ENCODE measurements around the gene AGAP1. TPM values are rescaled to one million over a fixed set of nuclear protein-coding genes. Genes with fewer than 3 reads are reported as not detected.

The AGAP1 gene
- total RNA-seq, 3 donors from 2014 or later = 1.9 to 2.6 (median 2.1) TPM

DNA sequence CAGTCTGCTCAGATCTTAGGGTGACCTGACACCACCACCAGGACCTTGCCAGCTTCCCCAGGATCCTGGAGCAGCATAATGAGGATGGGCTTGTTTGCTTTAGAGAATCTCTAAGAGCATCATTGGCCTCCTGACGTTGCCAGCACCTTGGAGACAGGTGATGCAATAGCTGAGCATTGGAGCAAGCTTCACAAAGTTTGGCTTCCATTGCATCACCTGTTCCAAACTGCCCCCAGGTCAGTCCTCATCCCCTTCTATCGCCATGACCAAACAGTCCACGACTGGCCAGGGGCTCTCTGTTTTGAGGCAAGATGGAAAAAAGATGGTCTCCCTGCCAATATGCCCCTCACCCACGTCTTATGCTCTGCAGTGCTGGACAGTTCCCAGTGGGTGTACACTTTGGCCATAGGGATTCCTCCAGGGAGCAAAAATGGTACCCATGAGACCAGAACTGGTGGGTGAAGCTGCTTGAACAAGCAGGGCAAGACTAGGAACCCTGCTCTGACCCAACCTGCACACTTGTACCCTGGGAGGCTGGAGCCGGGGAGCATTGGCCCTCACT lies 22.6 kb upstream of the AGAP1 start:
- Mint-ChIP-seq H3K4me1 (ENCODE audit: low read depth) (no peaks in the 10 kb centered on the region), H3K9me3 (peaks cover 4% of the 10 kb centered on the region), H3K36me3 (ENCODE audit: insufficient read depth) (no peaks in the 10 kb centered on the region), H3K4me3 (no peak overlapping the region), H3K27me3 (ENCODE audit: low read depth) (peaks cover 5% of the 10 kb centered on the region)
- DNase-seq (no peak), ATAC-seq (no peak)

DNA sequence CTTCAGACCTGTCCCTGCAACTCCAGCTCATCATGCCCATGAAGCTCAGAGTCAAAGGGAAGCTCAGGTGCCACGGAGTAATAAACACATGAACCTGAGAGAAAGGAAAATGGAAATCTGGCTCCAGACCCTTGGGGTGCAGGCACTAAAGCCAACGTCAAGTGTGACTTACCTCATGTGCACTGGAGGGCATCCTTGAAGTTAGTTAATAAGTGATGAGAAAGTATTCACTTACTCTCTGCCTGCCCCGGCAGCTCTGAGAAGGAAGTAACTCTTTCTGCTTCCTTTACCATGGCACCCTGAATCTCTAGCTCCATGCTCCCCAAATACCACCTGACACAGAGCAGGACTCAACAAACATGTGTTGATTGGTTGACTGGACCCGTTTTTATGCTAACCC lies 21.4 kb upstream of the AGAP1 start:
- no peak overlapping the region for H3K4me3 Mint-ChIP-seq
- H3K4me1 Mint-ChIP-seq (ENCODE audit: low read depth) = no peaks in the 10 kb centered on the region
- ATAC-seq = no peak
- H3K9me3 Mint-ChIP-seq = peaks cover 4% of the 10 kb centered on the region
- no peaks in the 10 kb centered on the region for H3K36me3 Mint-ChIP-seq (ENCODE audit: insufficient read depth)
- H3K27me3 Mint-ChIP-seq (ENCODE audit: low read depth) = peaks cover 6% of the 10 kb centered on the region
- no peak for DNase-seq

- Mint-ChIP-seq H3K9me3 (peaks cover 4% of the 10 kb centered on the region), H3K4me3 (no peak overlapping the region), H3K36me3 (ENCODE audit: insufficient read depth) (no peaks in the 10 kb centered on the region), H3K4me1 (ENCODE audit: low read depth) (no peaks in the 10 kb centered on the region), H3K27me3 (ENCODE audit: low read depth) (peaks cover 6% of the 10 kb centered on the region)
- DNase-seq = no peak
- no peak for ATAC-seq
Observed at GRCh38 chr2:235478609-235479008, 15.2 kb upstream of the AGAP1 start.

GRCh38 chr2:235479604-235480003 lies 14.2 kb upstream of the AGAP1 start:
- Mint-ChIP-seq H3K36me3 (ENCODE audit: insufficient read depth) (no peaks in the 10 kb centered on the region), H3K9me3 (peaks cover 4% of the 10 kb centered on the region), H3K4me1 (ENCODE audit: low read depth) (no peaks in the 10 kb centered on the region), H3K27me3 (ENCODE audit: low read depth) (peaks cover 6% of the 10 kb centered on the region), H3K4me3 (no peak overlapping the region)
- no peak for DNase-seq
- no peak for ATAC-seq

DNA sequence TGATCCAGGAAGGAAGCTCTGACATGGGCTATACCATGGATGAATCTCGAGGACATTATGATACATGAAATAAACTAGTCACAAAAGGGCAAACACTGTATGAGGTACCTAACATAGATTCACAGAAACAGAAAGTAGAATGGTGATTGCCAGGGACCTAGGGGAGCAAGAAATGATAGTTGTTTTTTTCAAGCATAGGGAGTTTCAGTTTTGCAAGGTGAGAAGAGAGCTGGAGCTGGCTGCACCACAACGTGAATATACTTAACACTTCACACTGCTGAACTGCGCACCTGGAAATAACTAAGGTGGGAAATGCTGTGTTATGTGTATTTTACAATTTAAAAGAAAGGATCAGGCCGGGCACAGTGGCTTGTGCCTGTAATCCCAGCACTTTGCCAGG lies 13.2 kb upstream of the AGAP1 start:
- ATAC-seq (peak in 1 of 2 donors; percentile 21), DNase-seq (no peak)
- Mint-ChIP-seq H3K36me3 (ENCODE audit: insufficient read depth) (no peaks in the 10 kb centered on the region), H3K27me3 (ENCODE audit: low read depth) (peaks cover 10% of the 10 kb centered on the region), H3K4me3 (no peak overlapping the region), H3K4me1 (ENCODE audit: low read depth) (no peaks in the 10 kb centered on the region), H3K9me3 (peaks cover 4% of the 10 kb centered on the region)

DNA sequence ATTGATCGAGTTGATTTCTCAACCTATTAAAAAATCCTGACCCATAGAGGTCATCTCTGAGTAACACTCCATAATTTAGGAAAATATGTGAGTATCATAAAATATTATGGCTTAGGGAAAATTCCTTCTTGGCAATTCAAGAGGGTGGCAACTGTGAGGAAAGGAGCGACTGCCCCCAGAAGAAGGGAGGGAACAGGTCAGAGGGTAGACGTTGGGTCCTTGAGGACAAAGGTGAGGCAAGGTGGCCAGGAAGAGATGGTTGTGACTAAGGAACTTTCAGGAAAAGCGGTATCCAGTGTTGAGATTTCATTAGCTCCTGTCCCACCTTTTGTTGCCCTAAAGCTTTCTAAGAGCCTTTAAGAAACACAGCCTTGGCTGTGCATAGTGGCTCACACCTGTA lies 10.5 kb upstream of the AGAP1 start:
- DNase-seq (no peak), ATAC-seq (no peak)
- no peak overlapping the region for H3K4me3 Mint-ChIP-seq
- peaks cover 4% of the 10 kb centered on the region for H3K27me3 Mint-ChIP-seq (ENCODE audit: low read depth)
- H3K4me1 Mint-ChIP-seq (ENCODE audit: low read depth) = no peaks in the 10 kb centered on the region
- H3K36me3 Mint-ChIP-seq (ENCODE audit: insufficient read depth) = no peaks in the 10 kb centered on the region
- H3K9me3 Mint-ChIP-seq = no peaks in the 10 kb centered on the region

DNA sequence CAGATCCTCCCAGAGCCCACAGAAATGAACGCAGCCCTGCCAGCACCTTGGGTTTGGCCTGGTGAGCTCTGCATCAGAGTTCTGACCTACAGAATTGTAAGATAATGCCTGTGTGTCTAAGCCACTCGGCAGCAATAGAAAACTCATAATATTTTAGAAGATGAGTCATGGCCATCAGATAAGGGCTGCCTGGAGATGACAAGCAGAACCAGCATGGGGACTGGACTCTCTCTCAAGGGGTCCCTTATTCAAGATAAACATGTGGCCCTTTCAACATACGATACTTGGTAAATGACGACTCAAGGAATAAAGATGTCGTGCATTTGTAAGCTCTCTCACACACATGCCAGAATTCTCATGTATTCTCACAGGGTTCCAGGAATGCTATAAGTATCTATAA lies 8.5 kb upstream of the AGAP1 start:
- no peaks in the 10 kb centered on the region for H3K9me3 Mint-ChIP-seq
- H3K36me3 Mint-ChIP-seq (ENCODE audit: insufficient read depth) = no peaks in the 10 kb centered on the region
- DNase-seq (no peak), ATAC-seq (no peak)
- no peak overlapping the region for H3K4me3 Mint-ChIP-seq
- H3K27me3 Mint-ChIP-seq (ENCODE audit: low read depth) = peaks cover 12% of the 10 kb centered on the region
- H3K4me1 Mint-ChIP-seq (ENCODE audit: low read depth) = no peaks in the 10 kb centered on the region

GRCh38 chr2:235486729-235487128 lies 7.1 kb upstream of the AGAP1 start:
- H3K4me1 Mint-ChIP-seq (ENCODE audit: low read depth) = no peaks in the 10 kb centered on the region
- H3K36me3 Mint-ChIP-seq (ENCODE audit: insufficient read depth) = no peaks in the 10 kb centered on the region
- peaks cover 18% of the 10 kb centered on the region for H3K27me3 Mint-ChIP-seq (ENCODE audit: low read depth)

GRCh38 chr2:235489897-235490296 lies 3.9 kb upstream of the AGAP1 start:
- no peak overlapping the region for H3K4me3 Mint-ChIP-seq
- ATAC-seq (no peak), DNase-seq (no peak)
- H3K27me3 Mint-ChIP-seq (ENCODE audit: low read depth) = peaks cover 33% of the 10 kb centered on the region
- H3K4me1 Mint-ChIP-seq (ENCODE audit: low read depth) = peaks cover 4% of the 10 kb centered on the region
- H3K9me3 Mint-ChIP-seq = no peaks in the 10 kb centered on the region
- no peaks in the 10 kb centered on the region for H3K36me3 Mint-ChIP-seq (ENCODE audit: insufficient read depth)

More at GRCh38 chr2:235486729-235487128, 7.1 kb upstream of the AGAP1 start:
- DNase-seq = no peak
- H3K9me3 Mint-ChIP-seq = no peaks in the 10 kb centered on the region
- H3K4me3 Mint-ChIP-seq = no peak overlapping the region
- no peak for ATAC-seq

- Mint-ChIP-seq H3K4me1 (ENCODE audit: low read depth) (peaks cover 8% of the 10 kb centered on the region), H3K27me3 (ENCODE audit: low read depth) (peaks cover 52% of the 10 kb centered on the region), H3K36me3 (ENCODE audit: insufficient read depth) (no peaks in the 10 kb centered on the region), H3K4me3 (peak overlapping the region; percentile 74), H3K9me3 (no peaks in the 10 kb centered on the region)
- no peak for ATAC-seq
- DNase-seq = no peak
Observed at GRCh38 chr2:235492850-235493344, 946 bp upstream of the AGAP1 start.

DNA sequence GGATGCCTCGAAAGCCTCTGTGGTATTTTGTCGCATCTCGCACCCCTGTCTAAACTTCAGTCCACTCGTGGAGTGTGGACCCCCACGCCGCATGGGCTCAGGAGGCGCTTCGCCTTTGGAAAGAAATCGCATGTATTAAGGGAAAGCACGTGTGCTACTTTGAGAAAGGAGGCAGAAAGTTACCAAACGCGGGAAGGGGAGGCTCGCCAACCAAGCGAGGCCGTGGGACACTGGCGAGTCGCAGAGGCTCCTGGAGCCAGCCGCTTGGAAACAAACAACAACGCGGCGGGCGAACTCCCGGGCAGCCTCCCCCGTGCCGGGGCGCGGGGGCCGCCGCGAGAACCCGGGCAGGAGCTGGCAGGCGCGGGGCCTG lies 455 bp upstream of the AGAP1 start:
- Mint-ChIP-seq H3K9me3 (no peaks in the 10 kb centered on the region), H3K4me3 (peak overlapping the region; percentile 74), H3K4me1 (ENCODE audit: low read depth) (peaks cover 8% of the 10 kb centered on the region), H3K36me3 (ENCODE audit: insufficient read depth) (no peaks in the 10 kb centered on the region), H3K27me3 (ENCODE audit: low read depth) (peaks cover 55% of the 10 kb centered on the region)
- ATAC-seq = peak in 1 of 2 donors; percentile 16
- DNase-seq = no peak

DNA sequence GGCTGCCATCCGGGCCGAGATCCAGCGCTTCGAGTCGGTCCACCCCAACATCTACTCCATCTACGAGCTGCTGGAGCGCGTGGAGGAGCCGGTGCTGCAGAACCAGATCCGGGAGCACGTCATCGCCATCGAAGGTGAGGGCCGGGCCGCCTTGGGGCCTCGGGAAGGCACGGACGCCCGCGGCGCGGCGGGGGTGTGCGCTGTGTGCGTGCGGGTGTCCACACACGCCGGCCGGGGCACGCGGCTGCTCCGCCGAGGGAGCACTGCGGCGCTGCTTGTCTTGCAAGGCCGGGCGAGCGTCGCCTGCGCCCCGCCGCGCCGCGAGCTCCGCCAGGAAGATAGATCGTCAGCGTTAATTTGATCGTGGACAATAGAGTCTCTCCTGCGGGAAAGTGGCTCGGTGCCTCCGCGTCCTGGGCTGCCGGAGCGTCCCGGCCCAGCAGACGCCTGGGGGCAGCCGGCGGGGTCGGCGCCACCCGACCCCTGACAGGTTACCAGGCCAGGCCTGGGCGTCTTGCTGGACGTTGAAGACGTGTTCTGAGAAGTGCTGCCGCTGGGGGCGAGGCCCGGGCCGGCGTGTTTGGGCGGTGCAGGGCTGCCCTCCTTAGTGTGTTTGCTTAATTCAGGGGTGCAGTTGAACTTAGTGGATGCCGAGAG lies 1.0 kb downstream of the AGAP1 start:
- peaks cover 8% of the 10 kb centered on the region for H3K4me1 Mint-ChIP-seq (ENCODE audit: low read depth)
- peak in 1 of 2 donors; percentile 22 for ATAC-seq
- DNase-seq = no peak

DNA sequence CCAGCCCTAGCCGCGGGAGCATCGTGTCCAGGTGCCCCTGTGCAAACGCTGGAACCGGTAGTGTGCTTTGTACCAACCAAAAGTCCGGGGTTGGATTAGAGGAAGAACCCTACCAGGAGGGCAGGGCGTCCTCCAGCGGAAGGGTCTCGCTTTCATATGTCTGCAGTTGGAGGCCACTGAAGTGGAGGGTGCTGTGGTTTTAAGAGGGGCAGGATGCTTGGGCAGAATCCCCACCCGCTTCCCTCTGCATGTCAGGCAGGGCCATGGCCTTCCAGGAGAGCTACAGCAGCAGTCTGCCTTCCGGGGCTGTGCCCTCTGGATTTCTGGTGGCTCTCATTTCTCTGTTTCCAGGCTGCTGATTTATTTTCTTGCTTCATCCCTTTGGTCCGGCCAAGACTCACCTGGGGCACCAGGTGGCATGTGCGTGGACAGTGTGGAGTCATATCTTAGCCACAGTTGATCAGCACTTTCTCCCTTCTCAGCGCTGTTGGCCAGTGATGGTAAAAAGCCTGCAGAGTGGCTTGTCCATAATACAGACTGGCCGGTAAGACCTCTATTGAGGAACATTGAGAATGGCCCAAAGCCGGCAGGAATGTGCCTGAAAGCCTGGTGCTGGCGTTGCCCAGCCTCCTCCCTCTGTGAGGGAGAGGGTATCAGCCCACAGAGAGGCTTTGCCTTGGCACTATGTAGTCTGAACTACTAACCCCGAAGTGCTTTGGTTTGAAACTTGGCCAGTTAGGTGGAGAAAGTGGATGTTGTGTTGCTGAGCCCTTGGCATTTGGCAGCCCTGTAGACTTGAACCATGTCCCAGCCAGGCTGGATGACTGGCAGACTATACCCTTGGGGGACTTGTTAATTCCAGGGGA lies 1.8 kb downstream of the AGAP1 start:
- Mint-ChIP-seq H3K36me3 (ENCODE audit: insufficient read depth) (no peaks in the 10 kb centered on the region), H3K4me3 (peak overlapping the region; percentile 57), H3K27me3 (ENCODE audit: low read depth) (peaks cover 55% of the 10 kb centered on the region), H3K9me3 (no peaks in the 10 kb centered on the region), H3K4me1 (ENCODE audit: low read depth) (peaks cover 8% of the 10 kb centered on the region)
- ATAC-seq (no peak), DNase-seq (no peak)

More for the DNA sequence above, 1.0 kb downstream of the AGAP1 start:
- Mint-ChIP-seq H3K9me3 (no peaks in the 10 kb centered on the region), H3K27me3 (ENCODE audit: low read depth) (peaks cover 58% of the 10 kb centered on the region), H3K4me3 (peak overlapping the region; percentile 42), H3K36me3 (ENCODE audit: insufficient read depth) (no peaks in the 10 kb centered on the region)

DNA sequence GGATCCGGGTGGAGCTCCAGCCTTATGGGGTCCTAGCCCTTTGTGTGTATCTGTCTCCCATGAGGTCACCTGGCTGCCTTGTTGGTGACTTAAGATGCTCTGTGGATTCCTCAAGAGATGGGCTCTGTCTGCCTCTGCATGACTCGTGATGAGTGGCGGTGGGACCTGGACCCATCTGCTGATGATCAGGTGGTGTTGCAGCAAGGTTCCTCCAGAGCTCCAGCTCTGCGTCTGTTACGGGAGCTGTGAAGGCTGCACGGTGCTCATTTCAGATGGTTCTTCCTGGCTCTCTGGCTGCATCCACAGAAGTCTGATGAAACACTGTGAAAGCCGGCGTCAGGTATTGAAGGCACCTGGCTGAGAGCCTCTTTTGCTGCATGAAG lies 2.4 kb downstream of the AGAP1 start:
- Mint-ChIP-seq H3K27me3 (ENCODE audit: low read depth) (peaks cover 57% of the 10 kb centered on the region), H3K36me3 (ENCODE audit: insufficient read depth) (no peaks in the 10 kb centered on the region), H3K4me3 (no peak overlapping the region), H3K4me1 (ENCODE audit: low read depth) (peaks cover 11% of the 10 kb centered on the region), H3K9me3 (no peaks in the 10 kb centered on the region)
- ATAC-seq = no peak
- DNase-seq = no peak
